DND-41 (cell line): ENCODE data around the gene HECTD4.

Experiments used
- ATAC-seq: fragments of 200-7000 bp; cut with Tn5 transposase; 3 replicates; pipeline ENCODE4 v1.9.1; 2021; ENCODE audit warnings: low read depth; ENCODE audit not compliant: insufficient read depth
- DNase-seq: peaks from one replicate; pipeline ENCODE4 v3.0.0-alpha.2; 2020
- H2AFZ ChIP-seq: 2 replicates; pipeline ENCODE4 v1.6.0; 2012; ENCODE audit warnings: low read depth, low read length
- H3K27ac ChIP-seq: 2 replicates; pipeline ENCODE4 v1.5.1; 2012; ENCODE audit warnings: low read length, inconsistent platforms
- H3K27me3 ChIP-seq: fragments of 200-600 bp; sonication (generic); 2 replicates; pipeline ENCODE4 v1.6.0; 2012; ENCODE audit warnings: low read length, mild to moderate bottlenecking, inconsistent platforms; ENCODE audit not compliant: insufficient read depth, poor library complexity
- H3K36me3 ChIP-seq: 2 replicates; pipeline ENCODE4 v1.5.1; 2012; ENCODE audit warnings: low read length, inconsistent platforms; ENCODE audit not compliant: insufficient read depth
- H3K4me1 ChIP-seq: 2 replicates; pipeline ENCODE4 v1.5.1; 2012; ENCODE audit warnings: mild to moderate bottlenecking, low read length; ENCODE audit not compliant: insufficient read depth
- H3K4me2 ChIP-seq: 2 replicates; pipeline ENCODE4 v1.6.0; 2012; ENCODE audit warnings: mild to moderate bottlenecking, moderate library complexity, low read length, inconsistent platforms; ENCODE audit not compliant: insufficient read depth
- H3K4me3 ChIP-seq, 2 experiments: fragments of 200-600 bp in 1 of 2; shearing (Covaris generic) in 1 of 2; 2 replicates each; pipeline ENCODE4 v1.5.1; 2012 to 2016; ENCODE audit warnings: inconsistent platforms in 2 of 2, low read length in 2 of 2, mild to moderate bottlenecking in 2 of 2, low read depth in 1 of 2, moderate library complexity in 1 of 2
- H3K79me2 ChIP-seq: 2 replicates; pipeline ENCODE4 v1.6.0; 2012; ENCODE audit warnings: low read length, inconsistent platforms; ENCODE audit not compliant: insufficient read depth
- H3K9ac ChIP-seq: 2 replicates; pipeline ENCODE4 v1.6.0; 2012; ENCODE audit warnings: low read depth, mild to moderate bottlenecking, inconsistent platforms, low read length, moderate library complexity
- H3K9me3 ChIP-seq: 2 replicates; pipeline ENCODE4 v1.5.1; 2012; ENCODE audit warnings: low read length, moderate library complexity, mild to moderate bottlenecking, inconsistent platforms; ENCODE audit not compliant: insufficient read depth, severe bottlenecking
- H4K20me1 ChIP-seq: 2 replicates; pipeline ENCODE4 v1.6.0; 2012; ENCODE audit warnings: low read length; ENCODE audit not compliant: insufficient read depth
- CTCF ChIP-seq: IDR thresholded peaks from 2 replicates; pipeline ENCODE4 v1.5.1; 2012; ENCODE audit warnings: borderline replicate concordance, low read length, moderate library complexity, mild to moderate bottlenecking; ENCODE audit not compliant: poor library complexity, severe bottlenecking; ENCODE audit errors: extremely low read depth
- EZH2 ChIP-seq: IDR thresholded peaks from 3 replicates; pipeline ENCODE4 v1.6.1; 2012; ENCODE audit warnings: borderline replicate concordance, low read depth, mild to moderate bottlenecking, moderate library complexity, low read length, inconsistent platforms; ENCODE audit not compliant: severe bottlenecking

The HECTD4 gene

GRCh38 chr12:112151766-112152541, 230.3 kb downstream of the HECTD4 start:
- H3K4me1 ChIP-seq = no peaks in the 10 kb centered on the region
- H3K79me2 ChIP-seq = no peaks in the 10 kb centered on the region
- no peaks in the 10 kb centered on the region; the same call in 1 of the 2 replicates for H4K20me1 ChIP-seq
- no peak for DNase-seq
- no peaks in the 10 kb centered on the region for H3K9me3 ChIP-seq
- no peak overlapping the region for H3K27ac ChIP-seq
- no peak overlapping the region for H2AFZ ChIP-seq
- H3K36me3 ChIP-seq = peaks cover 63% of the 10 kb centered on the region
- H3K9ac ChIP-seq = no peak overlapping the region
- no peak for ATAC-seq
- TF ChIP-seq EZH2 = no peak
- no peak for TF ChIP-seq CTCF
- no peaks in the 10 kb centered on the region for H3K27me3 ChIP-seq
- no peak overlapping the region for H3K4me3 ChIP-seq
- no peak overlapping the region for H3K4me2 ChIP-seq

- Histone ChIP-seq H3K27me3 (no peaks in the 10 kb centered on the region), H4K20me1 (no peaks in the 10 kb centered on the region; the same call in 1 of the 2 replicates), H3K4me2 (no peak overlapping the region), H3K9me3 (no peaks in the 10 kb centered on the region), H3K4me1 (no peaks in the 10 kb centered on the region), H3K4me3 (no peak overlapping the region), H3K27ac (no peak overlapping the region), H2AFZ (no peak overlapping the region), H3K79me2 (no peaks in the 10 kb centered on the region), H3K36me3 (peaks cover 83% of the 10 kb centered on the region), H3K9ac (no peak overlapping the region)
- DNase-seq (no peak), ATAC-seq (no peak)
- TF ChIP-seq EZH2 (no peak), CTCF (no peak)
These were observed 232.6 kb downstream of the HECTD4 start for GRCh38 chr12:112149596-112149995.

GRCh38 chr12:112148031-112148513, 234.2 kb downstream of the HECTD4 start:
- H3K79me2 ChIP-seq = no peaks in the 10 kb centered on the region
- H4K20me1 ChIP-seq = no peaks in the 10 kb centered on the region
- H3K27ac ChIP-seq = no peak overlapping the region
- no peaks in the 10 kb centered on the region for H3K27me3 ChIP-seq
- no peak overlapping the region for H3K9ac ChIP-seq
- no peaks in the 10 kb centered on the region for H3K4me1 ChIP-seq
- H3K4me2 ChIP-seq = no peak overlapping the region
- no peaks in the 10 kb centered on the region for H3K9me3 ChIP-seq
- ATAC-seq (no peak), DNase-seq (no peak)
- no peak overlapping the region for H3K4me3 ChIP-seq
- peaks cover 87% of the 10 kb centered on the region for H3K36me3 ChIP-seq
- TF ChIP-seq EZH2 (no peak), CTCF (no peak)
- no peak overlapping the region for H2AFZ ChIP-seq
